C4-2B (cell line): ENCODE measurements around the gene ZZZ3.
"Not testable (repeated sequence)": the region's sequence is repeated elsewhere in the genome, so short reads cannot be mapped to it uniquely, and the experiment has no call there.

Source experiments
- H3K27ac ChIP-seq: fragments of 450-650 bp; 2 replicates; pipeline ENCODE4 v1.5.1; 2017
- ZFX ChIP-seq: fragments of 450-650 bp; IDR thresholded peaks from 2 replicates; pipeline ENCODE4 v1.6.1; 2017
- TF ChIP-seq, protein P1 (sequence below): fragments of 450-650 bp; conservative IDR thresholded peaks from 2 replicates; pipeline ENCODE4 v1.5.1; 2017; ENCODE audit warnings: mild to moderate bottlenecking

Gene ZZZ3

DNA sequence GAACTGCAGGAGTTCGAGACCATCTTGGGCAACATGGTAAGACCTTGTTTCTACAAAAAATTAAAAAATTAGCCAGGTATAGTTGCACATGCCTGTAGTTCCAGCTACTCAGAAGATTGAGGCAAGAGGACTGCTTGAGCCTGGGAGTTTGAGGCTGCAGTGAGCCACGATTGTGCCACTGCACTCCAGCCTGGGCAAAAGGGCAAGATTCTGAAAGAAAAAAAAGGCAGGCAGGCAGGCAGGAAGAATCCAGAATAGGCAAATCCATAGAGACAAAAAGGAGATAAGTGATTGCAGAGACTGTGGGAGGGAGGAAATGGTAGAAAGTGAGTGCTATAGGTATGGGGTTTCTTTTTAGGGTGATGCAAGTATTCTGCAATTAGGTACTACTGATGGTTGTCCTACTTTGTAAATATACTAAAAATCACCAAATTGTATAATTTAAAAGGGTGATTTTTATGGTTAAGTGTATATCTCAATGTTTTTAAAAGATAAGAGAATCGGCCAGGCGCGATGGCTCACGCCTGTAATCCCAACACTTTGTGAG, 29.4 kb downstream of the ZZZ3 start:
- TF ChIP-seq, protein P1, sequence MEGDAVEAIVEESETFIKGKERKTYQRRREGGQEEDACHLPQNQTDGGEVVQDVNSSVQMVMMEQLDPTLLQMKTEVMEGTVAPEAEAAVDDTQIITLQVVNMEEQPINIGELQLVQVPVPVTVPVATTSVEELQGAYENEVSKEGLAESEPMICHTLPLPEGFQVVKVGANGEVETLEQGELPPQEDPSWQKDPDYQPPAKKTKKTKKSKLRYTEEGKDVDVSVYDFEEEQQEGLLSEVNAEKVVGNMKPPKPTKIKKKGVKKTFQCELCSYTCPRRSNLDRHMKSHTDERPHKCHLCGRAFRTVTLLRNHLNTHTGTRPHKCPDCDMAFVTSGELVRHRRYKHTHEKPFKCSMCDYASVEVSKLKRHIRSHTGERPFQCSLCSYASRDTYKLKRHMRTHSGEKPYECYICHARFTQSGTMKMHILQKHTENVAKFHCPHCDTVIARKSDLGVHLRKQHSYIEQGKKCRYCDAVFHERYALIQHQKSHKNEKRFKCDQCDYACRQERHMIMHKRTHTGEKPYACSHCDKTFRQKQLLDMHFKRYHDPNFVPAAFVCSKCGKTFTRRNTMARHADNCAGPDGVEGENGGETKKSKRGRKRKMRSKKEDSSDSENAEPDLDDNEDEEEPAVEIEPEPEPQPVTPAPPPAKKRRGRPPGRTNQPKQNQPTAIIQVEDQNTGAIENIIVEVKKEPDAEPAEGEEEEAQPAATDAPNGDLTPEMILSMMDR, result no peak
- no peak for TF ChIP-seq ZFX
- no peak overlapping the region for H3K27ac ChIP-seq

DNA sequence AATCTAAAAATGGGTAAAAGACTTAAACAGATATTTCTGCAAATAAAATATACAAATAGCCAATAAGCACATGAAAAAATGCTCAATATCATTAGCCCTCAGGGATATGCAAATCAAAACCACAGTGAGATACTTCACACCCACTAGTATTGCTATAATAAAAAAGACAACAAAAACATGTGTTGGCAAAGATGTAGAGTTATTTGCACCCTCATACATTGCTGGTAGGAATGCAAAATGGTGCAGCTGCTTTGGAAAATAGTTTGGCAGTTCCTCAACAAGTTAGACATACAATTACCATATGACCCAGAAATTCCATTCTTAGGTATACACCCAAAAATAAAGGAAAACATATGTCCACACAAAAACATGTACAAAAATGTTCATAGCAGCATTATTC, 30.2 kb downstream of the ZZZ3 start:
- H3K27ac ChIP-seq, result no peak overlapping the region
- TF ChIP-seq ZFX, result no peak
- TF ChIP-seq, protein P1, result no peak

DNA sequence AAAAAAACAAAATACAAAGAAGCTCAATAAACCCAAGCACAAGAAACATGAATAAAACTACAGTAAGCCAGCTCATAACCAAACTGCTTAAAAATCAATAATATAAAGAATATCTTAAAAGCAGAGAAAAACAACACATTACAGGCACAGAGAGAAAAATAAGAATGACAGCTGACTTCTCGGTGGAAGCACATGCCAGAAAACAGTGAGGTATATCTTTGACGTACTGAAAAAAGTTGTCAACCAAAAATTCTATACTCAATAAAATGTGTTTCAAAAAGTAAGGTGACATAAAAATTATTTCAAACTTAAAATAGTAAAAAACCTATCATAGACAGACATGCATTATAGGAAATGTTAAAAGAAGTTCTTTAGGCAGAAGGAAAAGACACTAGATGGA, 33.3 kb downstream of the ZZZ3 start:
- no peak for TF ChIP-seq ZFX
- TF ChIP-seq, protein P1, result no peak

DNA sequence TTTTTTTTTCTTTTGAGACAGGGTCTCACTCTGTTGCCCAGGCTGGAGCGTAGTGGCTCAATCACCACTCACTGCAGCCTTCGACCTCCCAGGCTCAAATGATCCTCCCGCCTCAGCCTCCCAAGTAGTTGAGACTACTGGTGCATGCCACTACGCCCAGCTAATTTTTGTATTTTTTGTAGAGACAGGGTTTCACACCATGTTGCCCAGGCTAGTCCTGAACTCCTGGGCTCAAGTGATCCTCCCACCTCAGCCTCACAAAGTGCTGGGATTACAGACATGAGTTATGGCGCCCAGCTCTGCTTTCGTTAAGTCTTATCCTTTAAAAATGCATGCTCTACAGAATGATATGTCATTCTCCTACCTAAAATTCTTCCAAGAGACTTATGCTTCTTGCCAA, 36.2 kb downstream of the ZZZ3 start:
- H3K27ac ChIP-seq, result not testable (repeated sequence)

More for the DNA sequence above, 33.3 kb downstream of the ZZZ3 start:
- H3K27ac ChIP-seq, result no peak overlapping the region

DNA sequence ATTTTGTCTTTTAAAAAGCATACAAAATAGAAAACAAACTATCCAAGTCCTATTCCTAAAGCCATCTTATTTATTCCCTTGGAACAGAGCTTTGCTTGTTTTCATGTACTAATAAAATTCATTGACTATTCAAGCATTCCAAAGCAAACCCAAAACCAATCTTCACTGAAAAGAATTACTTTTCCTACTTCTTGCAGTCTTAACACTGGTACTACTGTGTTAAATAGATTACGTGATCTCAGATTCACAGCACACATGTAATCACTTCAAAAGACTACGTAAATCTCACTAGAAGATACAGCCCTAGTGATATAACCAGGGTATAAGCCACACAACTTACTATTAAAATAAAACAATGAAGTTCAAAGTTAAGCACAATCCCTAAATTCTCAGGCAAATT, 39.0 kb downstream of the ZZZ3 start:
- no peak overlapping the region for H3K27ac ChIP-seq
- TF ChIP-seq ZFX, result no peak
- TF ChIP-seq, protein P1, result no peak

DNA sequence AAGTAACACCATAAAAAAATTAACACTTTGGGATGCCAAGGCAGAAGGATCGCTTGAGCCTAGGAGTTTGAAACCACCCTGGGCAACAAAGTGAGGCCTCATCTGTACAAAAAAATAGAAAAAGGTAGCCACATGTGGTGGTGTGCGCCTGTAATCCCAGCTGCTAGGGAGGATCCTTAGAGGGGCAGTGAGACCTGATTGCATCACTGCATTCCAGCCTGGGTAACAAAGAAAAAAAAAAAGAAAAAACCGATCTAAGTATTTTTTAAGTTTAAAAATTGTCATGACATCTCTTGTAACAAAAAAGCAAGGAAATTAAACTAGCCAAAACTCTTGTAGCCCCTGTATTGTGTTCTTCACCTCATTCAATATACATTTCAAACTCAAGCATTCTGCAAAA, 39.5 kb downstream of the ZZZ3 start:
- no peak overlapping the region for H3K27ac ChIP-seq
- TF ChIP-seq, protein P1, result no peak
- TF ChIP-seq ZFX, result no peak

DNA sequence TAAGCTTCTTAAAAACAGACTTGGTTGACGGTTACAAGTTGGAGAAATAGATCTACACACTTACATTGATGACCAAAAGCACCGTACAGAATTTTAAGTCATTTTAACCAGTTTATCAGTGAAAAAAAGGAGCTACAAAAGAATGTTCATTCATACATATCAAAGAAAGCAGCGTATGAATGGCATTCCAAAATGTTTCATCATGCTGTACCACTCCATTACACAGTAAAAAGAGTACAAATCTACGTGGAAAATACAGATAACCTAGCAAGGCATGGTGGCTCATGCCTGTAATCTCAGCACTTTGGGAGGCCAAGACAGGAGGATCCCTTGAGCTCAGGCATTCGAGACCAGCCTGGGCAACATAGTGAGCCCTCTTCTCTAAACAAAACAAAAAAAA, 40.3 kb downstream of the ZZZ3 start:
- TF ChIP-seq, protein P1, result no peak
- TF ChIP-seq ZFX, result no peak
- H3K27ac ChIP-seq, result no peak overlapping the region

DNA sequence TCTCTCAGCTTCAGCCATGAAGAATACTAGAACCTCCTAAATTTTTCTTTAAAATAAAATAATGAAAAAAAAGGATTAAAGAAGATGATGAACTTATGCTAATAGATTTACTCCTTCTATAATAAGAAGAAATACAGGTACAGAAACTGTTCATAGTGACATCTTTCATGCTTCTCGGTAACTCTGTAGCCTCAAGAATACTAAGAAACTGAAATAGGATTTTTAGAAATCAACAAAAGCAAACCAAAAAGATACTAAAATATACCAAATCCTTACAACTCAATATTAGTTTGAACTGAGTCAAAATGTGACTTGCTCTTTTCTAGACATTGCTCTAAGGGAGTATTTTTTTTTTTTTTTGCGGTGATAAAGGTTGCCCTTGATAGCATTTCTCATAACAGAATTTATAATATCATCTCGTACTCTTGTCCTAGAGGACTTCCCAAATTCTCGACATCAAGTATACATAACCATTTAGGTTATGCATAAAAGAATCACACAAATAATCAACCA, 42.8 kb downstream of the ZZZ3 start:
- no peak overlapping the region for H3K27ac ChIP-seq
- TF ChIP-seq ZFX, result no peak
- TF ChIP-seq, protein P1, result no peak
